Caki2 (cell line): Measurements from ENCODE around the gene USP9X. TPM values are rescaled to one million over a fixed set of nuclear protein-coding genes. Genes with fewer than 3 reads are reported as not detected.

Experiments used
- total RNA-seq: library from RNA; depleted of rRNA; stranded (reverse); fragments of >200 nt; shearing (Covaris generic); gene quantifications from 2 replicates; pipeline ENCODE4 v1.2.3, GENCODE V29; 2014; ENCODE audit warnings: low replicate concordance; rRNA removed

Gene USP9X
- total RNA-seq, 1 experiment from 2014 or later, result 15.6 TPM

Other genes starting within 250 kb of the USP9X start
- gene DDX3X, start 248.7 kb downstream of the USP9X start, total RNA-seq, result 80.8 and 120 TPM in 2 replicates